ENCODE data around the gene EDA. TPM values are rescaled to one million over a fixed set of nuclear protein-coding genes. Genes with fewer than 3 reads are reported as not detected.
"Not testable (repeated sequence)": the region's sequence is repeated elsewhere in the genome, so short reads cannot be mapped to it uniquely, and the experiment has no call there.

Gene EDA
- total RNA-seq, 1 donor from 2014 or later, result 1.8 TPM

DNA sequence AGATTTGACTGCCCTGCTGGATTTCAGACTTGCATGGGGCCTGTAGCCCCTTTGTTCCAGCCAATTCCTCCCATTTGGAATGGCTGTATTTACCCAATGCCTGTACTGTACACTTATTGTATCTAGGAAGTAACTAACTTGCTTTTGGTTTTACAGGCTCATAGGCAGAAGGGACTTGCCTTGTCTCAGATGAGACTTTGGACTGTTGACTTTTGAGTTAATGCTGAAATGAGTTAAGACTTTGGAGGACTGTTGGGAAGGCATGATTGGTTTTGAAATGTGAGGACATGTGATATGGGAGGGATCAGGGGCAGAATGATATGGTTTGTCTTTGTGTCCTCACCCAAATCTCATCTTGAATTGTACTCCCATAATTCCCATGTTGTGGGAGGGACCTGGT lies 382.4 kb downstream of the EDA start:
- DNase-seq; intact Hi-C loops (cut with micrococcal nuclease); H3K27me3 Mint-ChIP-seq; H3K4me3 Mint-ChIP-seq; H3K4me1 Mint-ChIP-seq; H3K27ac Mint-ChIP-seq; H3K36me3 Mint-ChIP-seq (ENCODE audit: low read depth); H3K9me3 Mint-ChIP-seq: not testable (repeated sequence)

DNA sequence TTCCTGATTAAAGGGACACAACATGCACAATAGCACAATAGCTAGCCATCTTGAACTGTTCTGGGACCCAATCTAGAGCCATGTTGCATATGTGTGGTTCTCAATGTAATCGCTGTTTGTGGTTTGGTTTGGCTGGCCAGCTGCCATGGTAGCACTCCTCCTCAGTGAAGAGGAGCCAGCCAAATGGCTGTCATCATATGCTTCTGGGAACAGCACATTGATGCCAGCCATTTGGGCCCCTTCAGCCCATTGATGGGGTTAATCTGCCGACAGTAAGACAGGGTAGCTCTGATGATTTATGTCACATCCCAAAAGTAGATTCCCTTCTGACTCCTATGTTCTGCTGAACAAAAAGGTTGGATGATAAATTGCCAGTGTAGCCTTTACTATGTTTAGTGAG lies 385.4 kb downstream of the EDA start:
- Mint-ChIP-seq H3K36me3 (ENCODE audit: low read depth) (no peaks in the 10 kb centered on the region), H3K9me3 (peaks cover 5% of the 10 kb centered on the region)

GRCh38 chrX:70001708-70002341 lies 385.9 kb downstream of the EDA start:
- Mint-ChIP-seq H3K27me3 (no peaks in the 10 kb centered on the region), H3K4me1 (no peaks in the 10 kb centered on the region), H3K27ac (no peak overlapping the region), H3K4me3 (no peak overlapping the region), H3K9me3 (peaks cover 4% of the 10 kb centered on the region), H3K36me3 (ENCODE audit: low read depth) (no peaks in the 10 kb centered on the region)
- DNase-seq, result no peak
- intact Hi-C loops (cut with micrococcal nuclease), result no loop called here

More for the DNA sequence above, 385.4 kb downstream of the EDA start:
- no peaks in the 10 kb centered on the region for H3K27me3 Mint-ChIP-seq
- intact Hi-C loops (cut with micrococcal nuclease), result no loop called here
- H3K4me1 Mint-ChIP-seq, result no peaks in the 10 kb centered on the region
- no peak for DNase-seq
- H3K4me3 Mint-ChIP-seq, result no peak overlapping the region
- H3K27ac Mint-ChIP-seq, result no peak overlapping the region

GRCh38 chrX:70007946-70008345 lies 392.0 kb downstream of the EDA start:
- Mint-ChIP-seq H3K9me3 (no peaks in the 10 kb centered on the region), H3K4me1 (no peaks in the 10 kb centered on the region), H3K36me3 (ENCODE audit: low read depth) (no peaks in the 10 kb centered on the region), H3K4me3 (no peak overlapping the region), H3K27me3 (no peaks in the 10 kb centered on the region), H3K27ac (no peak overlapping the region)
- intact Hi-C loops (cut with micrococcal nuclease), result no loop called here
- DNase-seq, result no peak

- H3K4me1 Mint-ChIP-seq, result no peaks in the 10 kb centered on the region
- no peak overlapping the region for H3K4me3 Mint-ChIP-seq
- no peak overlapping the region for H3K27ac Mint-ChIP-seq
- DNase-seq, result no peak
- intact Hi-C loops (cut with micrococcal nuclease), result no loop called here
- H3K27me3 Mint-ChIP-seq, result no peaks in the 10 kb centered on the region
- no peaks in the 10 kb centered on the region for H3K9me3 Mint-ChIP-seq
- no peaks in the 10 kb centered on the region for H3K36me3 Mint-ChIP-seq (ENCODE audit: low read depth)
Measured at GRCh38 chrX:70009049-70009448, 393.1 kb downstream of the EDA start.

GRCh38 chrX:70009970-70010369 lies 394.1 kb downstream of the EDA start:
- no peak overlapping the region for H3K4me3 Mint-ChIP-seq
- intact Hi-C loops (cut with micrococcal nuclease), result no loop called here
- DNase-seq, result no peak
- no peaks in the 10 kb centered on the region for H3K27me3 Mint-ChIP-seq
- no peaks in the 10 kb centered on the region for H3K36me3 Mint-ChIP-seq (ENCODE audit: low read depth)
- H3K27ac Mint-ChIP-seq, result no peak overlapping the region
- H3K9me3 Mint-ChIP-seq, result no peaks in the 10 kb centered on the region
- no peaks in the 10 kb centered on the region for H3K4me1 Mint-ChIP-seq

GRCh38 chrX:70012756-70013155 lies 396.8 kb downstream of the EDA start:
- intact Hi-C loops (cut with micrococcal nuclease), result no loop called here
- Mint-ChIP-seq H3K27ac (no peak overlapping the region), H3K36me3 (ENCODE audit: low read depth) (no peaks in the 10 kb centered on the region), H3K9me3 (no peaks in the 10 kb centered on the region), H3K27me3 (no peaks in the 10 kb centered on the region), H3K4me1 (peaks cover 11% of the 10 kb centered on the region), H3K4me3 (no peak overlapping the region)
- DNase-seq, result no peak

- H3K4me3 Mint-ChIP-seq, result no peak overlapping the region
- intact Hi-C loops (cut with micrococcal nuclease), result no loop called here
Measured at GRCh38 chrX:70013466-70014381, 397.8 kb downstream of the EDA start.

DNA sequence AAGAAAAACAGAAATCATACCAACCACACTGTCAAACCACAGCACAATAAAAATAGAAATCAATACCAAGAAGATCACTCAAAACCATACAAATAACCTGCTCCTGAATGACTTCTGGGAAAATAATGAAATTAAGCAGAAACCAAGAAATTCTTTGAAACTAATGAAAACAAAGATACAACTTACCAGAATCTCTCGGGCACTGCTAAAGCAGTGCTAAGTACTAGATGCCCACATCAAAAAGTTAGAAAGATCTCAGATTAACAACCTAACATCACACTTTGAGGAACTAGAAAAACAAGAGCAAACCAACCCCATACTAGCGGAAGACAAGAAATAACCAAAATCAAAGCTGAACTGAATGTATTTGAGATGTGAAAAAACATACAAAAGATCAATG lies 400.6 kb downstream of the EDA start:
- intact Hi-C loops (cut with micrococcal nuclease), result no loop called here
- no peaks in the 10 kb centered on the region for H3K36me3 Mint-ChIP-seq (ENCODE audit: low read depth)
- no peaks in the 10 kb centered on the region for H3K27me3 Mint-ChIP-seq
- peak overlapping the region; percentile 6 for H3K27ac Mint-ChIP-seq
- no peaks in the 10 kb centered on the region for H3K9me3 Mint-ChIP-seq
- peak overlapping the region; percentile 14 for H3K4me3 Mint-ChIP-seq
- no peak for DNase-seq
- H3K4me1 Mint-ChIP-seq, result peaks cover 11% of the 10 kb centered on the region

More at GRCh38 chrX:70013466-70014381, 397.8 kb downstream of the EDA start:
- H3K27me3 Mint-ChIP-seq, result no peaks in the 10 kb centered on the region
- no peaks in the 10 kb centered on the region for H3K36me3 Mint-ChIP-seq (ENCODE audit: low read depth)
- no peaks in the 10 kb centered on the region for H3K9me3 Mint-ChIP-seq
- DNase-seq, result no peak
- peaks cover 11% of the 10 kb centered on the region for H3K4me1 Mint-ChIP-seq
- no peak overlapping the region for H3K27ac Mint-ChIP-seq

DNA sequence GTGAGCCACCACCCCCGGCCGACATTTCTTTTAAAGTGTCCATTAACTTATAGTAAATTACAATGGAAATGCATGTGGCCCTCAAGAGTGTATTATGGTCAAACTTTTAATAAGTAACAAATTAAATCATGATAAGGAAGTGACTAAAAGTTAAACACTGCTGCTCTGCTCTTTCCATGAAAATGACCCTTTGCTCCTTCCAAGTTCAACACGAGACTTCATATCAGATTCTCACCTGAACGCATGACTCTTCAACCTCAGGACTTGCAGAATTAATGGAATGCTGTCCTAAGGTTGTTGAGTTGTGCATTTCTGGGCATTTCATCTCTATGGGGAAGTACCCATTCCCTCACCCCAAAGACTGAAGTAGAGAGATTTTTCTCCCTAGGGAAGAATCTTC lies 406.7 kb downstream of the EDA start:
- DNase-seq, result no peak
- intact Hi-C loops (cut with micrococcal nuclease), result no loop called here
- Mint-ChIP-seq H3K27me3 (no peaks in the 10 kb centered on the region), H3K27ac (no peak overlapping the region), H3K4me1 (peaks cover 14% of the 10 kb centered on the region), H3K4me3 (no peak overlapping the region), H3K9me3 (no peaks in the 10 kb centered on the region), H3K36me3 (ENCODE audit: low read depth) (no peaks in the 10 kb centered on the region)

GRCh38 chrX:70025464-70025863 lies 409.6 kb downstream of the EDA start:
- H3K9me3 Mint-ChIP-seq, result no peaks in the 10 kb centered on the region
- peaks cover 17% of the 10 kb centered on the region for H3K4me1 Mint-ChIP-seq
- no peaks in the 10 kb centered on the region for H3K36me3 Mint-ChIP-seq (ENCODE audit: low read depth)
- H3K27ac Mint-ChIP-seq, result no peak overlapping the region
- no peak overlapping the region for H3K4me3 Mint-ChIP-seq
- no peak for DNase-seq
- intact Hi-C loops (cut with micrococcal nuclease), result no loop called here
- H3K27me3 Mint-ChIP-seq, result no peaks in the 10 kb centered on the region

DNA sequence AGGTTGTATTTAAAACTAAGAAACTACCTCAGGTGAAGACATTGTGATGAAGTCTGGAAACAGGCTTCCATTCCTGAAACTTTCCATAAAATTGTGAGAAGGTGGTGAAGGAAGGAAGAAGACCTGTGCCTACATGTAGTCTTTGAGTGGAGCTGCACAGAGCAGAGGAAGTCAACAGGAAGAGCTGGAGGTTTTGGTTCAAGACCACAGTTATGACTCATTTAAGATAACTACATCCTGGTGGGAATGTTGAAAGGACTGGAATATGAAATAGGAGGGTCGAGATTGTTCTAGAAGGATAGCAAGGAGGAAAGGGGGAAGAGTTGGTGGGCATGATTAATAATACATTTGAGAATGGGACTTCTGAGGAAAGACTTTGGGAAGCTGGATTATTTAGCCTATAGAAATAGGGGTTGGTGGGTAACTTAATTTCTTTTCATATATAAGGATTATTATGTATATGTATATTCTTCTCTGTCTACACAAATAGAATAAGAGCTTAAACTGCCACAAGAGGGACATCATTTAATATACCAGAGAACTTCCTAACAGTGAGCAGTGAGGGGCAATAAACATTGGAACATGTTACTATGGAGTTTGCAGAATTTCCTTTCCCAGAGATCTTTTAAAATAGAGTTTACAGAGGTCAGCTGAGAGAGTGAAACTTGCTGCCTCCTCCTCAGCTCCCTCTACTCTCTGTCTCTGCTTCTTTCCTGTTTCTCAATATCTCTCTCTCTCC lies 410.4 kb downstream of the EDA start:
- no peak for DNase-seq
- Mint-ChIP-seq H3K36me3 (ENCODE audit: low read depth) (no peaks in the 10 kb centered on the region), H3K4me1 (peaks cover 19% of the 10 kb centered on the region), H3K9me3 (no peaks in the 10 kb centered on the region), H3K27ac (no peak overlapping the region), H3K27me3 (no peaks in the 10 kb centered on the region), H3K4me3 (peak overlapping the region; percentile 3)
- intact Hi-C loops (cut with micrococcal nuclease), result no loop called here

DNA sequence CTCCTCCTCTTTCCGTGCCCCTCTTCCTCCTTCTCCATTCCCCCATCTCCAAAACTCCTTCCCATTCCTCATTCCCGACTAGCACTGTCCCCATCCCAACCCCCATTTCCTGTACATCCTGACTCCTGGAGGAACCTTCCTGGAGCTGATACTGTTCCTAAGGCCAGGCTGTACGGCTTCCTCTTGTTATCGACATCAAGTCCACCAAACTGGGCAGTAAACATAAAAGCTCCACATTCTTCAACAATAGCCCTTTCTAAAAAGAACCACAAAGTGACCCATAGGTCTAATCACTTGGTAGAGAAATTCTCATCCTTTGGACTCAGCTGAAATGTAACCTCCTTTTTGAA lies 410.9 kb downstream of the EDA start:
- no peak overlapping the region for H3K4me3 Mint-ChIP-seq
- no peak for DNase-seq
- intact Hi-C loops (cut with micrococcal nuclease), result no loop called here
- H3K27ac Mint-ChIP-seq, result no peak overlapping the region
- H3K36me3 Mint-ChIP-seq (ENCODE audit: low read depth), result no peaks in the 10 kb centered on the region
- H3K4me1 Mint-ChIP-seq, result peaks cover 20% of the 10 kb centered on the region
- no peaks in the 10 kb centered on the region for H3K27me3 Mint-ChIP-seq
- no peaks in the 10 kb centered on the region for H3K9me3 Mint-ChIP-seq

DNA sequence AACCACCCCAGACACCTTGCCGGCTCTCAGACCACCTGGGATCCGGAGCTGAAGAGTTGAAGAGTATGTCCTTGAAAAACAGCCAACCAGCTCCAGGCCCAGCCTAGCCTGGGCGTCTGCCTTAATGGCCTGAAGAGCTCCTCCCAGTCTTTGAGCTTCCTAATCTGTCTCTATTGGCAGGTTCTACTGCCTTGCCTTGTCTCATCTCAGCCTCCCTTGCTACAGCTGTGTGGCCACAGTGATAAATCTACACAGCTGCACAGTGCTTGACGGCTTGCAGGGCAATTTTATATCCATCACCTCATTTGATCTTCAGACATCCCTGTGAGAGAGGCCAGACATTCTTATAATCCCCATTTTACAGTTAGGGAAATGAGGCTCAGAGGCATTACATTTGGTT lies 413.9 kb downstream of the EDA start:
- Mint-ChIP-seq H3K4me3 (no peak overlapping the region), H3K27me3 (no peaks in the 10 kb centered on the region), H3K4me1 (peaks cover 20% of the 10 kb centered on the region), H3K27ac (no peak overlapping the region), H3K36me3 (ENCODE audit: low read depth) (no peaks in the 10 kb centered on the region), H3K9me3 (no peaks in the 10 kb centered on the region)
- no peak for DNase-seq
- intact Hi-C loops (cut with micrococcal nuclease), result loop anchor here (2.0 kb wide), 1 partner anchor 491 kb away; no protein-coding TSS in a partner anchor

Measured in activated CD4-positive, alpha-beta T cell treated with anti-CD3 and anti-CD28 coated beads, Interleukin-2, amount 10 ng/mL, durations not matched to agents 24 days and 14 days (primary cell).